SIG-M5 treated with dmso at 0.1 percent for 504 hours (cell line): ENCODE measurements around the gene FAM180A.

Experiments
- DNase-seq: peaks from one replicate; lab custom pipeline; 2025; ENCODE audit not compliant: unreplicated experiment; lab: John Stamatoyannopoulos, UW

The FAM180A gene

GRCh38 chr7:135685306-135686084 lies 63.1 kb downstream of the FAM180A start:
- no peak for DNase-seq

GRCh38 chr7:135684699-135685098 lies 63.9 kb downstream of the FAM180A start:
- no peak for DNase-seq

GRCh38 chr7:135684136-135684535 lies 64.5 kb downstream of the FAM180A start:
- no peak for DNase-seq

GRCh38 chr7:135683609-135684008 lies 65.0 kb downstream of the FAM180A start:
- no peak for DNase-seq

GRCh38 chr7:135682191-135682590 lies 66.4 kb downstream of the FAM180A start:
- no peak for DNase-seq

- no peak for DNase-seq
Observed at GRCh38 chr7:135681762-135682161, 66.9 kb downstream of the FAM180A start.
